Skin epidermis (tissue), 12 donors: ENCODE data around the gene C1R.

ENCODE experiments used
- H3K27ac ChIP-seq, 21 experiments: fragments of 200-600 bp; sonication (generic) in 11 of 21; one replicate each; pipeline ENCODE4 v1.5.0; 2020; ENCODE audit warnings: mild to moderate bottlenecking in 3 of 21, inconsistent platforms in 2 of 21, moderate library complexity in 2 of 21
- H3K4me3 ChIP-seq, 7 experiments: fragments of 200-600 bp; sonication (generic) in 2 of 7; one replicate each; pipeline ENCODE4 v1.5.0; 2020; ENCODE audit warnings: inconsistent platforms in 2 of 7, mild to moderate bottlenecking in 2 of 7, moderate library complexity in 1 of 7

C1R gene

GRCh38 chr12:7092229-7092985 lies at the start of gene C1R:
C1R (minus strand) TSS chr12:7092445; CDS start chr12:7092388, 57 bp downstream.
- Histone ChIP-seq H3K27ac (peak within 1 kb of the TSS in 20 of 21 experiments; percentile 13 to 94 (median 78)), H3K4me3 (peak within 1 kb of the TSS; percentile 6 to 51 (median 37))

- peak overlapping the region in 1 of 21 experiments; percentile 10 for H3K27ac ChIP-seq
- no peak overlapping the region for H3K4me3 ChIP-seq
Measured at GRCh38 chr12:7141351-7142005, 49.2 kb upstream of the C1R start.

- H3K27ac ChIP-seq: no peak overlapping the region
- no peak overlapping the region for H3K4me3 ChIP-seq
Measured at GRCh38 chr12:7139200-7139599, 47.0 kb upstream of the C1R start.

GRCh38 chr12:7137908-7138307 lies 45.7 kb upstream of the C1R start:
- no peak overlapping the region for H3K27ac ChIP-seq
- H3K4me3 ChIP-seq: no peak overlapping the region

GRCh38 chr12:7136676-7137075 lies 44.4 kb upstream of the C1R start:
- H3K4me3 ChIP-seq: no peak overlapping the region
- no peak overlapping the region for H3K27ac ChIP-seq

GRCh38 chr12:7136071-7136470 lies 43.8 kb upstream of the C1R start:
- Histone ChIP-seq H3K4me3 (no peak overlapping the region), H3K27ac (no peak overlapping the region)

- Histone ChIP-seq H3K4me3 (no peak overlapping the region), H3K27ac (no peak overlapping the region)
Measured at GRCh38 chr12:7134396-7135166, 42.3 kb upstream of the C1R start.

GRCh38 chr12:7131502-7131866 lies 39.2 kb upstream of the C1R start:
- Histone ChIP-seq H3K4me3 (peak overlapping the region; percentile 38 to 74 (median 58)), H3K27ac (peak overlapping the region in 11 of 21 experiments; percentile 31 to 85 (median 75))

GRCh38 chr12:7130701-7131501 lies 38.7 kb upstream of the C1R start:
- peak overlapping the region; percentile 38 to 74 (median 58) for H3K4me3 ChIP-seq
- peak overlapping the region; percentile 16 to 86 (median 59) for H3K27ac ChIP-seq

- Histone ChIP-seq H3K27ac (peak within 1 kb of the TSS; percentile 31 to 86 (median 59)), H3K4me3 (peak within 1 kb of the TSS; percentile 38 to 74 (median 58))
Measured at GRCh38 chr12:7129872-7130691, 37.8 kb upstream of the C1R start, which contains the start of gene CLSTN3. CLSTN3 (plus strand) TSS chr12:7130371; CDS start chr12:7130649, 278 bp downstream.

GRCh38 chr12:7129287-7129871 lies 37.1 kb upstream of the C1R start:
- Histone ChIP-seq H3K27ac (peak overlapping the region in 17 of 21 experiments; percentile 31 to 85 (median 75)), H3K4me3 (peak overlapping the region; percentile 38 to 74 (median 58))

GRCh38 chr12:7128681-7129286 lies 36.5 kb upstream of the C1R start, which contains the start of gene RBP5:
RBP5 (minus strand) TSS chr12:7128889; CDS start chr12:7128775, 114 bp downstream.
- Histone ChIP-seq H3K4me3 (peak within 1 kb of the TSS; percentile 38 to 74 (median 58)), H3K27ac (peak within 1 kb of the TSS in 17 of 21 experiments; percentile 31 to 85 (median 75))

GRCh38 chr12:7127916-7128626 lies 35.8 kb upstream of the C1R start:
- peak overlapping the region in 3 of 21 experiments; percentile 49 to 67 (median 57) for H3K27ac ChIP-seq
- H3K4me3 ChIP-seq: peak overlapping the region in 1 of 7 experiments; percentile 2

- Histone ChIP-seq H3K4me3 (no peak overlapping the region), H3K27ac (no peak overlapping the region)
Measured at GRCh38 chr12:7125632-7126227, 33.5 kb upstream of the C1R start.

GRCh38 chr12:7123806-7124522 lies 31.7 kb upstream of the C1R start:
- Histone ChIP-seq H3K4me3 (no peak overlapping the region), H3K27ac (peak overlapping the region in 6 of 21 experiments; percentile 9 to 48 (median 28))
